Loucy (cell line): ENCODE measurements around the gene ITCH.
"Not testable (repeated sequence)": the region's sequence is repeated elsewhere in the genome, so short reads cannot be mapped to it uniquely, and the experiment has no call there.

Source experiments
- H2AFZ ChIP-seq: fragments of 200-600 bp; sonication (generic); 2 replicates; pipeline ENCODE4 v1.6.0; 2016; ENCODE audit warnings: antibody characterized with exemption, mild to moderate bottlenecking, low read length, moderate library complexity
- H3F3A ChIP-seq: fragments of 200-600 bp; 2 replicates; pipeline ENCODE4 v1.6.0; 2016; ENCODE audit warnings: antibody characterized with exemption, low read depth, mild to moderate bottlenecking
- H3K27me3 ChIP-seq: fragments of 200-600 bp; sonication (generic); 2 replicates; pipeline ENCODE4 v1.6.1; 2014; ENCODE audit warnings: low read length, mild to moderate bottlenecking; ENCODE audit not compliant: insufficient read depth, poor library complexity, severe bottlenecking
- H3K36me3 ChIP-seq: fragments of 200-600 bp; sonication (generic); 2 replicates; pipeline ENCODE4 v1.6.1; 2016; ENCODE audit warnings: low read length; ENCODE audit not compliant: insufficient read depth
- H3K4me1 ChIP-seq: fragments of 200-600 bp; sonication (generic); 2 replicates; pipeline ENCODE4 v1.5.1; 2014; ENCODE audit warnings: low read length, mild to moderate bottlenecking; ENCODE audit not compliant: insufficient read depth, poor library complexity, severe bottlenecking
- H3K4me2 ChIP-seq: fragments of 200-600 bp; sonication (generic); 2 replicates; pipeline ENCODE4 v1.6.0; 2014; ENCODE audit warnings: antibody characterized with exemption, low read length, low read depth, mild to moderate bottlenecking; ENCODE audit not compliant: poor library complexity, severe bottlenecking
- H3K4me3 ChIP-seq: fragments of 200-600 bp; sonication (generic); 2 replicates; pipeline ENCODE4 v1.5.1; 2014; ENCODE audit warnings: low read length, mild to moderate bottlenecking, mixed read lengths; ENCODE audit not compliant: poor library complexity, severe bottlenecking
- H3K79me2 ChIP-seq: fragments of 200-600 bp; sonication (generic); 2 replicates; pipeline ENCODE4 v1.6.1; 2014; ENCODE audit warnings: low read length; ENCODE audit not compliant: insufficient read depth
- H3K9ac ChIP-seq: fragments of 200-600 bp; sonication (generic); 2 replicates; pipeline ENCODE4 v1.6.0; 2014; ENCODE audit warnings: mild to moderate bottlenecking, low read depth, low read length, moderate library complexity; ENCODE audit not compliant: poor library complexity, severe bottlenecking
- H3K9me2 ChIP-seq: fragments of 200-600 bp; sonication (generic); replicated peaks from 2 replicates; pipeline ENCODE4 v1.6.1; 2016; ENCODE audit warnings: low read depth, low read length, mixed read lengths
- H3K9me3 ChIP-seq: fragments of 200-600 bp; sonication (generic); 2 replicates; pipeline ENCODE4 v1.6.1; 2014; ENCODE audit warnings: mild to moderate bottlenecking, antibody characterized with exemption, low read length, low read depth; ENCODE audit not compliant: insufficient read depth
- H4K20me1 ChIP-seq: fragments of 200-600 bp; sonication (generic); 2 replicates; pipeline ENCODE4 v1.6.0; 2014; ENCODE audit warnings: antibody characterized with exemption, low read length, mild to moderate bottlenecking; ENCODE audit not compliant: insufficient read depth, poor library complexity, severe bottlenecking
- EZH2phosphoT487 ChIP-seq: fragments of 200-600 bp; IDR thresholded peaks from 2 replicates; pipeline ENCODE4 v1.6.1; 2018; ENCODE audit warnings: antibody characterized with exemption, mild to moderate bottlenecking, moderate library complexity, borderline replicate concordance
- TF ChIP-seq, protein P1 (sequence below): fragments of 200-600 bp; sonication (generic); conservative IDR thresholded peaks from 2 replicates; pipeline ENCODE4 v1.5.1; 2014; ENCODE audit warnings: mild to moderate bottlenecking, antibody characterized with exemption, low read length

Gene ITCH

DNA sequence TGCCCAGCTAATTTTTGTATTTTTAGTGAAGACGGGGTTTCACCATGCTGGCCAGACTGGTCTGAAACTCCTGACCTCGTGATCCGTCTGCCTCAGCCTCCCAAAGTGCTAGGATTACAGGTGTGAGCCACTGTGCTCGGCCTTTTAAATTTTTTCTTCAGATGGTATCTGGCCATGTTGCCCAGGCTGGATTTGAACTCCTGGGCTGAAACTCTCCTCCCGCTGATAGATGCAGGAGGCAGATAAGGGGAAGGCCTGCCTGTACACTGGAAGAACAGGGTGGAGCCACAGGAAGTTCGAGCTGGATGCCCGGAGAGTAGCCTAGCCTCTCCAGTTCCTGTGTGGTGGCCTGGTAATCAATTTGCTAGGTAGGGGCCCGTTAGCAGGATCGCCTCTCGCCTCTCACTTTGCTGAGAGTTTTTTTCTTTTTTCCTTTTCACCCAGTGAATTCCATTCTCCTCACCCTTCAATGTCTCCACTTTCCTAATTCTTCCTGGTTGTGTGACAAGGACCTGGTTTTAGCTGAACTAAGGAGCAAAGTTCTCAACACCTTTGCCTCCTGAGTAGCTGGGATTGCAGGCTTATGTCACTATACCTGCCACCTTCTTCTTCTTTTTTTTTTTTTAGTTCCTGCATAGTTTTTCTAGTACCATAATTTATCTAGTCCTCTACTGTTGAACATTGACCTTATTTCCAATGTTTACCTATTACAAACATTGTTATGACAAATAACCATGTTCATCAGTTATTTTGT lies 19.4 kb upstream of the ITCH start:
- H3K9ac ChIP-seq = no peak overlapping the region

DNA sequence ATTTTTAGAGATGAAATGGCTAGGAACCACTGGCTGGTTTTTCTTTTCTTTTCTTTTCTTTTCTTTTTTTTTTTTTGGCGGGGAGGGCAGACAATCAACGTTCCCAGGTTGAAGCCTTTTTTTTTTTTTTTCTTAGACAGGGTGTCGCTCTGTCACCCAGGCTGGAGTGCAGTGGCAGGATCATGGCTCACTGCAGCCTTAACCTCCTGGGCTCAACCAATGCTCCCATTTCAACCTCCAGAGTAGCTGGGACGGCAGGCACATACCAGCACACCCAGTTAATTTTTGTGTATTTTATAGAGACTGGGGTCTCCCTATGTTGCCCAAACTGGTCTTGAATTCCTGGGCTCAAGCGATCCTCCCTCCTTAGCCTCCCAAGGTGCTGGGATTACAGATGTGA lies 18.8 kb upstream of the ITCH start:
- no peaks in the 10 kb centered on the region for H3K9me2 ChIP-seq
- H3K9ac ChIP-seq = no peak overlapping the region
- H3K9me3 ChIP-seq = no peaks in the 10 kb centered on the region
- no peaks in the 10 kb centered on the region for H3F3A ChIP-seq
- H4K20me1 ChIP-seq = no peaks in the 10 kb centered on the region
- no peaks in the 10 kb centered on the region for H3K36me3 ChIP-seq
- no peak overlapping the region for H3K4me3 ChIP-seq
- no peak overlapping the region for H3K4me2 ChIP-seq
- no peaks in the 10 kb centered on the region for H3K27me3 ChIP-seq
- no peak overlapping the region for H2AFZ ChIP-seq
- TF ChIP-seq, protein P1, sequence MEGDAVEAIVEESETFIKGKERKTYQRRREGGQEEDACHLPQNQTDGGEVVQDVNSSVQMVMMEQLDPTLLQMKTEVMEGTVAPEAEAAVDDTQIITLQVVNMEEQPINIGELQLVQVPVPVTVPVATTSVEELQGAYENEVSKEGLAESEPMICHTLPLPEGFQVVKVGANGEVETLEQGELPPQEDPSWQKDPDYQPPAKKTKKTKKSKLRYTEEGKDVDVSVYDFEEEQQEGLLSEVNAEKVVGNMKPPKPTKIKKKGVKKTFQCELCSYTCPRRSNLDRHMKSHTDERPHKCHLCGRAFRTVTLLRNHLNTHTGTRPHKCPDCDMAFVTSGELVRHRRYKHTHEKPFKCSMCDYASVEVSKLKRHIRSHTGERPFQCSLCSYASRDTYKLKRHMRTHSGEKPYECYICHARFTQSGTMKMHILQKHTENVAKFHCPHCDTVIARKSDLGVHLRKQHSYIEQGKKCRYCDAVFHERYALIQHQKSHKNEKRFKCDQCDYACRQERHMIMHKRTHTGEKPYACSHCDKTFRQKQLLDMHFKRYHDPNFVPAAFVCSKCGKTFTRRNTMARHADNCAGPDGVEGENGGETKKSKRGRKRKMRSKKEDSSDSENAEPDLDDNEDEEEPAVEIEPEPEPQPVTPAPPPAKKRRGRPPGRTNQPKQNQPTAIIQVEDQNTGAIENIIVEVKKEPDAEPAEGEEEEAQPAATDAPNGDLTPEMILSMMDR = no peak
- TF ChIP-seq EZH2phosphoT487 = no peak
- H3K4me1 ChIP-seq = peaks cover 4% of the 10 kb centered on the region
- no peaks in the 10 kb centered on the region for H3K79me2 ChIP-seq

More for the DNA sequence above, 19.4 kb upstream of the ITCH start:
- no peaks in the 10 kb centered on the region for H3K27me3 ChIP-seq
- H3F3A ChIP-seq = no peaks in the 10 kb centered on the region
- H3K4me3 ChIP-seq = no peak overlapping the region
- H3K4me2 ChIP-seq = no peak overlapping the region
- no peak for TF ChIP-seq EZH2phosphoT487
- TF ChIP-seq, protein P1 = no peak
- H3K9me2 ChIP-seq = no peaks in the 10 kb centered on the region
- H3K9me3 ChIP-seq = no peaks in the 10 kb centered on the region
- H4K20me1 ChIP-seq = no peaks in the 10 kb centered on the region
- H3K79me2 ChIP-seq = no peaks in the 10 kb centered on the region
- no peak overlapping the region for H2AFZ ChIP-seq
- peaks cover 4% of the 10 kb centered on the region for H3K4me1 ChIP-seq
- H3K36me3 ChIP-seq = no peaks in the 10 kb centered on the region

DNA sequence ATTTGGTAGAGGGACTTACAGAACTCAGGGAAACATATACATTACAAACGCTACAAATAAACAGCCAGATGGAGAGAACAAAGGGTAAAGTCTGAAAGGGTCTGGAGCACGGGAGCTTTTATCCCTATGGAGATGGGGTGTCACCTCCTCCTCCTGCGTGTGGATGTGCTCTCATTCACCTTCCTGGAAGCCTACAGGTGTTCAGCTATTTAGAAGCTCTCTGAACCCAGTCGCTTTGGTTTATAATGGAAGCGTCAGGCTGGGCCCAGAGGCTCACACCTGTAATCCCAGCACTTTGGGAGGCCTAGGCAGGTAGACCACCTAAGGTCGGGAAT lies 17.7 kb upstream of the ITCH start:
- Histone ChIP-seq H3K9me3 (no peaks in the 10 kb centered on the region), H3K4me2 (no peak overlapping the region)
- TF ChIP-seq, protein P1 = no peak
- no peak for TF ChIP-seq EZH2phosphoT487

DNA sequence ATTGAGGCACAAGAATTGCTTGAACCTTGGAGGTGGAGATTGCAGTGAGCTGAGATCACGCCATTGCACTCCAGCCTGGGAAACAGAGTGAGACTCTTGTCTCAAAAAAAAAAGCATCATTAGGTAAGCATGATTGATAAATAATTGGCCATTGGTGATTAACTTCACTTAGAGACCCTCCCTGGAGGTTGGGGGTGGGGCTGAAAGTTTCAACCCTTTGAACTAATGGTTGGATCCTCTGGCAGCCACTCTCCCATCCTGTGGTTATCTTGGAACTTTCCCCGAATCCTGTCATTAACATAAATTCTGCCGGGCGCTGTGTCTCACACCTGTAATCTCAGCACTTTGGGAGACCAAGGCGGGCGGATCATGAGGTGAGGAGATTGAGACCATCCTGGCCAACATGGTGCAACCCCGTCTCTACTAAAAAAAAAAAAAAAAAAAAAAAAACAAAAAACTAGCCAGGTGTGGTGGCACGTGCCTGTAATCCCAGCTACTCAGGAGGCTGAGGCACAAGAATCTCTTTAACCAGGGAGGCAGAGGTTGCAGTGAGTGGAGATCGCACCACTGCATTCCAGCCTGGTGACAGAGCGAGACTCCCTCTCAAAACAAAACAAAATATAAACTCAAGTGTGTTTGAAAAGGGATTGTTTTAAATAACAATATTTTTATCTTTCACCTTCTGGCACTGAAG lies 17.1 kb upstream of the ITCH start:
- not testable (repeated sequence) for H2AFZ ChIP-seq, H3K9me3 ChIP-seq, H3K79me2 ChIP-seq, H3K9ac ChIP-seq, H4K20me1 ChIP-seq, H3K4me3 ChIP-seq, H3K36me3 ChIP-seq, H3K9me2 ChIP-seq, H3K4me1 ChIP-seq, H3K4me2 ChIP-seq, H3K27me3 ChIP-seq, H3F3A ChIP-seq

More for the DNA sequence above, 17.7 kb upstream of the ITCH start:
- Histone ChIP-seq H3F3A (no peaks in the 10 kb centered on the region), H3K27me3 (no peaks in the 10 kb centered on the region), H3K4me3 (no peak overlapping the region), H3K79me2 (no peaks in the 10 kb centered on the region), H3K9ac (no peak overlapping the region), H2AFZ (no peak overlapping the region), H4K20me1 (no peaks in the 10 kb centered on the region), H3K4me1 (no peaks in the 10 kb centered on the region), H3K36me3 (no peaks in the 10 kb centered on the region), H3K9me2 (no peaks in the 10 kb centered on the region)

DNA sequence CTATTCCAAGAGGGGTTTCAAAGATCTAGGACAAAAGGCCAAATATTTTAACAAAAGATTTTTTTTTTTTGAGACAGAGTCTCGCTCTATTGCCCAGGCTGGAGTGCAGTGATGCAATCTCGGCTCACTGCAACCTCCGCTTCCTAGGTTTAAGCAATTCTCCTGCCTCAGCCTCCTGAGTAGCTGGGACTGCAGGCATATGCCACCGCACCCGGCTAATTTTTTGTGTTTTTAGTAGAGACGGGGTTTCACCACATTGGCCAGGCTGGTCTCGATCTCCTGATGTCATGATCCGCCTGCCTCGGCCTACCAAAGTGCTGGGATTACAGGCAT lies 16.6 kb upstream of the ITCH start:
- not testable (repeated sequence) for H3K27me3 ChIP-seq, H3K36me3 ChIP-seq, H3F3A ChIP-seq, H4K20me1 ChIP-seq, H3K4me3 ChIP-seq, H3K9me2 ChIP-seq, H3K4me2 ChIP-seq, H2AFZ ChIP-seq, H3K79me2 ChIP-seq, H3K9ac ChIP-seq, H3K4me1 ChIP-seq, H3K9me3 ChIP-seq
